NCI-H345 treated with DMSO at 0.1 percent for 48 hours (cell line): Measurements from ENCODE around the gene IFI35.
"Not testable (repeated sequence)": the region's sequence is repeated elsewhere in the genome, so short reads cannot be mapped to it uniquely, and the experiment has no call there.

Source experiments
- DNase-seq: peaks from one replicate; lab custom pipeline; 2025; ENCODE audit not compliant: unreplicated experiment; lab: John Stamatoyannopoulos, UW

The IFI35 gene

DNA sequence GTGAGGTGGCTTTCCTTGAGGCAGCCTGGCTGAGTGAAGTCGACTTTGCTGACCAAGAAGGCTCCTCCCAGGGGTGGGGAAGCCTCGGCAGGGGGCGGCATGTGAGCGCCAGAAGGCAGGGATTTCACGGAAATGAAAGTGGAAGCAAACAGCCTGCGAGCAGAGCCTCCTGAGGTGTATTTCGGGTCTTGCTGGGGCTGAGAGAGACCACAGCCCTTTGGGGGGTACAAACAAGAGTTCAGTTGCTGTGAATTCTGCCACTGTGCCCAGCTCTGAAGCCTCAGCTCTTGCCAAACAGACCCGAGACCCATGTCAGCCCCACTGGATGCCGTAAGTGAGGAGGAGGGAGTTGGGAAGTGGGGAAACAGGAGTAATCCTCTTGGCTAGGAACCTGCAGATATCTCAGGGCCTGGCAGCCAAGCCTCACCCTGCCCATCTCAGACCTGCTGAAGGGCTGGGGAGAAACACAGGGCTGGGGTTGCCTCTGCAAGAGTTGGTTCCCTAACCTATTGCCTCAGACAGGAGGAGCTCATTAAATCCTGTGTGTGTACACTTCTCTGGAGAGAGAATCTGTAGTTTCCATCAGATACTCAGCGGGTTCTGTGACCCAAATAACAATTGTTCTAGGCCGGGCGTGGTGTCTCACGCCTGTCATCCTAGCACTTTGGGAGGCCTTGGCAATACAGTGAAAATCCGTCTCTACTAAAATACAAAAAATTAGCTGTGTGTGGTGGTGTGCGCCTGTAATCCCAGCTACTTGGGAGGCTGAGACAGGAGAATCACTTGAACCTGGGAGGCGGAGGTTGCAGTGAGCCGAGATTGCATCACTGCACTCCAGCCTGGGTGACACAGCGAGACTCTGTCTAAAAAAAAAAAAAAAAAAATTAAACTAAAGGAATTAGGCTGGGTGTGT, at the start of gene IFI35:
TSS of gene IFI35 (plus strand) at position 146 of the 913 bp plus-strand sequence. CDS start at position 310, 164 bp downstream.
- no peak for DNase-seq

DNA sequence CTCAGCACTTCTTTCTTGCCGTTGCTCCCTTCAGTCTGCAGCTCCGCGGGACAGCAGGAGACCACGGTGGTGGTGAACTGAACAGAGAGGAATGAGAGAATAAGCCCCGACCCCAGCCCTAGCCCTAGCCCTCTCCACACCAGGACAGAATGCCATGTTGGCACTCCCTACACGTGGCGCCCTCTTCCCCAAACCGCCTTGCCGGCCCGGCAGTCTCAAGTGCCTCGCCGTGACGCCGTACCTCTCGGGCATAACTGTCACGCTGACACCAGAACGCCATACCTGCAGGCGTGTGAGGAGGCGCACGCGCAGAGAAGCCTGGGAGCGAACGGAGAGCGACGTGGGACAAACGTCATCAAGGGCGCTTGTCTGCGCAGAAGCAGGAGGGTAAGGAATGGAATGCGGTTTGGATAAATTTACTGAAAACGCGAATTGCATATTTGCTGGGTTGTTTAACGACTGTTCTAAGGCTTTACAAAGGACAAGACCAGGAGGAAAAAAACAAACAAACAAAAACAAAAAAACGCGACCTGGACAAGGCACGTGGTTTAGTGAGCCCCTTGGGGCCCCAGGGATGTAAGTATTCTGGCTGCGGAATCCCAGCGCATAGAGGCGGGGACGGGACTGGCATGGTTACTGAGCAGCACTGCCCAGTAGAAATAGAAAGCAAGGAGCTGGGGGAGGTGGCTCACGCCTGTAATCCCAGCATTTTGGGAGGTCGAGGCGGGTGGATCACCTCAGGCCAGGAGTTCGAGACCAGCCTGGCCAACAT, 42.2 kb upstream of the IFI35 start, which contains the start of gene AARSD1:
TSS of gene AARSD1 (minus strand) at position 294 of the 772 bp plus-strand sequence. CDS start at position 280, 14 bp downstream.
- DNase-seq = peak; percentile 92

DNA sequence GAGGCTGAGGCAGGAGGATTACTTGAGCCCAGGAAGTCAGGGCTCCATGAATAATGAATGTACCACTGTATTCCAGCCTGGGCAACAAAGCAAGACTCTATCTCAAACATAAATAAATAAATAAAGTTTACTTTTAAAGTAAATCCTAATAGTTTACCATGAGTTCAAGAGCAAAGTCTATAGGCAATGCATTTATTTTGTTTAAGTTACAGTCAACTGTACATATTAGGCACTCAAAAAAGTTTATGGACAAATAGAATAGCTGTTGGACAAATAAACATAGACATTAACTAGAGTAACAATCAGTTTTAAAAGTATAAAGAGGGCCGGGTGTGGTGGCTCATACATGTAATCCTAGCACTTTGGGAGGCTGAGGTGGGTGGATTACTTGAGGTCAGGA, 38.7 kb upstream of the IFI35 start:
- DNase-seq = no peak

DNA sequence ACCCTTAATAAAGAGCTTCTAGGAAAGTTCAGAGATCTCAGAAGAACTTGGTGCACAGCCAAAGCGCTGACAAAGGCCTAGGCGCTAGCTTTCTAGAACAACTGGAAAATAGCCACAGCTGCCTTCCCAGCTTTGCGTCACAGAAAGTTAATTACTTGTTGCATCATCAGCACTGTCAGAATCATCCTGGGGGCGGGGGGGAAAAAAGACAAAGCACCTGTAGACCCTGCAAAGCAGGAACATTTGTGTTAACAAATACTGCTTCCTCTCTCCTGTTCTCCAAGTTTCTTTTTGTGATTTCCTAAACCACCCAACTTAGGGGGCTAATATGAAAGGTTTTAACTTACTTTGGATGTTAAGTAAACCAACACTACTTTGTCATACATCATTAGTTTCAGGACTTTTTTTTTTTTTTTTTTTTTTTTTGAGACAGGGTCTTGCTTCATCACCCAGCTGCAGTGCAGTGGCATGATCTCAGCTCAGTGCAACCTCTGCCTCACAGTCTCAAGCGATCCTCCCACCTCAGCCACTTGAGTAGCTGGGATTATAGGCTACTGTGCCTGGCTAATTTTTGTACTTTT, 37.5 kb upstream of the IFI35 start:
- no peak for DNase-seq

- no peak for DNase-seq
Measured at GRCh38 chr17:42971589-42971988, 35.0 kb upstream of the IFI35 start.

- not testable (repeated sequence) for DNase-seq
Measured at GRCh38 chr17:42973323-42973722, 33.3 kb upstream of the IFI35 start.

DNA sequence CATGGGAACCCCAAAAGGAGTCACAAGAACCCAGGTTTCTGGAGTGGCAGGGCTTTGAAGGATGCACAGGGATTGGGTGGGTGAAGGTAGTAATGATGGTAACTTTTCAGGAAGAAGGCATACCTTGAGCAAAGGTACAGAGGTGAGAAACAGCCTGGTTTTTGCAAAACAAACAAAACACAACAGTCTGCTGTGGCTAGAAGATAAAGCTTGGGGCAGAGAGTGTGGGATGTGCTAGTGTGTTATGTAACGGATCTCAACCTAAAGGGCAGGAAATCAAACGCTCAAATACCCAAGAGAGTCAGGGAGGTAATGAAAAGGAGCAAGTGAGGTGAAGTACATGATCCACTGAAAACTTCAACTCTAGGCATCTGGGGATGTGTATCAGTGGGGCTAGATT, 31.3 kb upstream of the IFI35 start:
- DNase-seq = no peak

GRCh38 chr17:42975701-42976100, 30.9 kb upstream of the IFI35 start:
- DNase-seq = not testable (repeated sequence)

DNA sequence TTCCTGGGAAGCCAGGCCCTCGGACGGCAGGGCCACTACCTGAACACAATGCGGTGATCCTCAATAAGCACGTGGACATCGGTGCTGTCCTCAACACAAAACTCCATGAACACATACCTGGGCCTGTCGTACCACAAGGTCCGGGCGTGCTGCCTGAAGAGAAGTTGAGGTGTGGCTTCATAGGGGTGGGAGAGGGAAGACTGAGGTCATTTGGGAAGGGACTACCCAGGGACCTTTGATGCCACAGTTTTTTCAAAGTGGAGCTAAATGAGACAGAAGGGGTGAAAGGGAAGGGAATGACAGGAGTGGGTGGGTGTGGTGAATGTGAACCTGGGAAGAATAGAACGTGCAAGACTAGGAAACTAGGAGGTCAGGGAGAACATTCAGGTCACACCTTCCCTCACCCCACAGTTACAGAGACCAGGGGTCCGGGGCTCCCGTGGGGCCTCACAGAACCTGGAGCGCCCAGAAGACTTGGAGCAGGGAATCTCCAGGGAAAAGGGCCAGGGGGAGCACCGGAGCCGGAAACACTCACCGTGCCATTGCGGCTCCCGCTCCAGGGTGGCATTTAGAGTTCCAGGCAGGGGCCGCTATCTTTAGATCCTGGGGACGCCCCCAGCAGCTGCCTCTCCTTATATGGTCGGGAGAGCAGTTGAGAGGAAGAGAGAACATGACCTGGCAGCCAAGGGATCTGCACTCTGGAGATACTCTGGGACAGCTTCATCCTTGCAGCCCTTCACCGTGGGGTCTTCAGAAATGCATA, 26.9 kb upstream of the IFI35 start, which contains the start of gene PTGES3L:
TSS of gene PTGES3L (minus strand) at position 570 of the 763 bp plus-strand sequence. CDS start at position 543, 27 bp downstream.
- DNase-seq = peak; percentile 46

DNA sequence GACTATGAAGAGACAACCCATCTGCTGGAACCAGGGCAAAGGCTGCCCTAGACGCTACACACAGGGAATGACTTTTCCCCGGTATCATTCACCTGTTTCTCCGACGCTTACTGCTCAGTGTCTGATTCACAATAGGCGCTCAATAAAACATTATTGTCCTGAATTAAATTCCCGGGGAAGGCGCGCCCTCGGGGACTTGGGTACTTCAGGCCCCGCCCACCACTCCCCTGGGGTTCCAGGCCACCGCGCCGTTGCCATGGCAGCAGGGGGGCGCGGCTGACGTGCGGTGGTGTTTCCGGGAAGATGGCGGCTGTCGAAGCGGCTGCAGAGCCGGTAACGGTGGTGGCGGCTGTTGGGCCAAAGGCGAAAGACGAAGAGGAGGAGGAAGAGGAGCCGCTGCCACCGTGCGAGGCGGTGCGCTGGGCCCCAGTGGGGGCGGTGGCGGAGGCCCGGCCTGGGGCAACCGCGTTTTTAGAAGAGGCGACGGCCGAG, 26.3 kb upstream of the IFI35 start, which contains the start of gene RUNDC1:
TSS of gene RUNDC1 (plus strand) at position 292 of the 492 bp plus-strand sequence. CDS start at position 304, 12 bp downstream.
- DNase-seq = peak; percentile 73

DNA sequence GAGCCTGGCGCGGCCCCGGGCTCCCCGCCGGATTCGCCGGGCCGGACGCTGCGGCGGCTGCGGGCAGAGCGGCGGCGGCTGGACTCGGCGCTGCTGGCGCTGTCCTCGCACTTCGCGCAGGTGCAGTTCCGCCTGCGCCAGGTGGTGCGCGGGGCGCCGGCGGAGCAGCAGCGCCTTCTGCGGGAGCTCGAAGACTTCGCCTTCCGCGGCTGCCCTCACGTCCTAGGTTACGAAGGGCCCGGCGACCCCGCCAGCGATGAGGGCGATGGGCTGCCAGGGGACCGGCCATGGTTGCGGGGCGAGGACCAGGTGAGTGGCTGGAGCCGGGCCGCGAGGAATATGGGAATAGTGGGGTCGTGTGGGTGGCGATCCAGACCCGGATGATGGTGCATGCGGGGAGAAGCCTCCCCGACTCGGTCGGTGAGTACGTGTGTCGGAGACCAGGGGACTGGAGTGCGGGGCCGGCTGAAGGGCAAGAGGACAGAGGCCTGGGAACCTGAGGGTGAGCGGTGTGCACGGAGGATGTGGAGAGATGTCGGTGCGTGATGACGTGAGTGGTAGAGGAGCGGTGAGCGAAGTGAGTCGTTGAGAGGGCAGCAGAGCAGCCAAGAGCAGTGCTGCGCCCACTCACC, 25.7 kb upstream of the IFI35 start:
- DNase-seq = peak; percentile 9

- DNase-seq = no peak
Measured at GRCh38 chr17:42982266-42982665, 24.3 kb upstream of the IFI35 start.

- DNase-seq = no peak
Measured at GRCh38 chr17:42985225-42985624, 21.4 kb upstream of the IFI35 start.

DNA sequence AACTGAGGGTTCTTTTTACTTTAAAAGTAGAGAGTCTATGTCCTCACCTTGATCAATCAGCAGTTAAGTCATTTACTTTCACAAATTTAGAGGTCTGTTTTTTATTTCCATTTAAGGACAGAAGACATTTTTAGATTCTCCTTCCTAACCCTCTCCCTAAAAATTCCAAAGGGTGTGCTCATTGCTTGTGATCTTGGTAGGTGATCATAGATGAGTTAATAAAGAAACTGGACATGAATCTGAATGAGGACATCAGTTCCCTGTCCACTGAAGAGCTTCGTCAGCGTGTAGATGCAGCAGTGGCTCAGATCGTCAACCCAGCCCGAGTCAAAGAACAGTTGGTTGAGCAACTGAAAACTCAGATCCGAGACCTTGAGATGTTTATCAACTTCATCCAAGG, 17.4 kb upstream of the IFI35 start:
- no peak for DNase-seq

- no peak for DNase-seq
Measured at GRCh38 chr17:42989726-42990652, 16.6 kb upstream of the IFI35 start.

DNA sequence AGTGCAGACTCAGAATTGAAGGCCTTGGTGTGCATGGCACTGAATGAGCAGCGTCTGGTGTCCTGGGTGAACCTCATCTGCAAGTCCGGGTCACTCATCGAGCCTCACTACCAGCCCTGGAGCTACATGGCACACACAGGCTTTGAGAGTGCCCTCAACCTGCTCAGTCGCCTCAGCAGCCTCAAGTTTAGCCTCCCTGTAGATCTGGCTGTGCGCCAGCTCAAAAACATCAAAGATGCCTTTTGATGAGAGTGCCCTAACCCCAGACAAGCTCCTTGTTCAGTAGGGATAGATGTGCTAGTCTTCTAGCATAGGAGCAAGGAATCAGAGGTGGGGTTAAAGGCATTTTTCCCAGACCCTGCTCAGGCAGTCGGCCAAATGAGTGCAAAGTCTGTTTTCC, 15.1 kb upstream of the IFI35 start:
- no peak for DNase-seq

DNA sequence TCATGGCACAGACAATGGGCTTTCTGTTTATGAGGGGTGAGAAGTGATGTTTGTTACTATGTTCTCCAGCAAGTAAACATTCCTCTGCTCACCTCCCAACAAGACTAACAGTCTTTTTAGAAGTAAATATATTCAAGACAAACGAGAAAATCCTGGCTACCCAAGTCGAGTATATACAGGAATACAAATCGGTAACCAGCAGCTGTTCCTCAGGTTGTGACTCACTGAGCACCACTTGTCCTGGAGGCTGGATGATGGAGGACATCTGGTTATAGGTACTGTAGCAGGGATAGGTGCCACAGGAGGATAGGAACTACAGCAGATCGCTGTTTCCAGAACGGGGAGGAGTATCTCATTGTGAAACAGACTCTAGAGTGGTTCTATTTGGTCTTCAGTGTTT, 13.7 kb upstream of the IFI35 start:
- no peak for DNase-seq

DNA sequence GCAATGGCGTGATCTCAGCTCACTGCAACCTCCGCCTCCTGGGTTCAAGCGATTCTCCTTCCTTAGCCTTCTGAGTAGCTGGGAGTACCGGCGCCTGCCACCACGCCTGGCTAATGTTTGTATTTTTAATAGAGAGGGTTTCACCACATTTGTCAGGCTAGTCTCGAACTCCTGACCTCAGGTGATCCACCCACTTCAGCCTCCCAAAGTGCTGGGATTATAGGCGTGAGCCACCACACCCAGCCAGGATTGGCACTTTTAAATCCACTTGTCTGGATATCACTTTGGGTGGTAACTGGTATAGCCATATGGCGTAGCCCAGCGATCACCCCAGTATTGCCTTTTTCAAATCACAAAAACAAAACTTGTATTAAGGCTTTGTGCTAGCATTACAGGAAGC, 12.7 kb upstream of the IFI35 start:
- not testable (repeated sequence) for DNase-seq
